Inflammatory macrophage (primary cell): ENCODE measurements around the gene STK38L.
A peak's percentile ranks its signal among the peaks of the same experiment; 100 is the strongest.
"Not testable (repeated sequence)": the region's sequence is repeated elsewhere in the genome, so short reads cannot be mapped to it uniquely, and the experiment has no call there.

ENCODE experiments used
- DNase-seq, 2 donors: peaks; one replicate each; pipeline ENCODE4 v3.0.0-alpha.2; 2020 to 2022

Gene STK38L

DNA sequence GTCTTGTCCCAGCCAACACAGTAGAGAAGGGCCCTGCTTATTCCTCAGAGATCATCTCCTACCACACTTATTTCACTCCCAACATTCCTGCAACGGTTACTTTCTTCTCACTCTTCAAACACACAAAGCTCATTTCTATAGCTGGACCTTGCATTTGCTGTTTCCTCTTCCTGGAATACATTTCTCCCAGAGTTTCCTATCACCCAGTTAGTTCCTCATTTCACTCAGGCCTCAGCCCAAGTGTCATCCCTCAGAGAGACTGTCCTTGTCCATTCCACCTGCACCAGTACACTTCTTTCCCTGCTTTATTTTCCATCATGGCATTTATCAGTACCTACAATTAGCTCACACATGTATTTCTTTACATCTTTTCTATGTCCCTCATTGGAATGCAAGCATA lies 14.7 kb upstream of the STK38L start:
- DNase-seq: peak; percentile 42 to 55

DNA sequence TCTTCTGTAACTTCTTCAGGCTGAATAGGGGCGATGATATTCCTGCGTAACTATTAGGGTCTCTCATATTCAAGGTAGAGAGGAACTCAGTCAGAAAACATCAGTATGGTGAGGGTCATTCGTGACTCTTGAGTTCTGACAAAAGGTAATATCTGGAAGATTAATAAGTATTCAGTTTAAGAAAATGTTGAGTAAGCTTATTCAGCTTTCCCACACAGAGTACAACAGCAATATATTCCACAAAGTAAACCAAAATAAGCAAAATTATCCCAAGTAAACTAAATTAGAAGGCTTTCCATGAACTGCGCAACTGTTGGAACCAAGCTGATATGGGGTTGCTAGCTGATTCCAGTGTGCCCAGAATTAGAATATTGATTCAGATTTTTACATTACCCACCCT lies 12.7 kb upstream of the STK38L start:
- DNase-seq: not testable (repeated sequence)

DNA sequence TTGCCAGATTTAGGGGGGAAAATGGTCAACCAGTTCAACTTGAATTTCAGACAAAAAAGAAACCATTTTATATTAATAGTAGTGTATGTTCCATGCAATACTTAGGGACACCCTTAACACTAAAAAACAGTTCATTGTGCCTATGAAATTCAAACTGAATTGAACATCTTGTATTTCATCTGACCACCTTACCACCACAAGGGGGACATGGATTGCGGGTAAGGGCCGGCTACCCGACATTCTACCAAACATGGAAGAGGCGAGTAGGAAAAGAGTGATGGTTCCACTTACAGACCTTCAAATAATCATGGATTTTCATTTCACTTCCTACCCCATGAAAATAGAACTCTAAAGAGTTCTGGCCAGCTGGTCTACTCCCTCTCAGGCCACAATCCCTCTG lies 10.3 kb upstream of the STK38L start:
- DNase-seq: no peak

GRCh38 chr12:27236498-27236897 lies 7.6 kb upstream of the STK38L start:
- peak; percentile 93 for DNase-seq

- DNase-seq: peak; percentile 85 to 91
These were observed 6.0 kb upstream of the STK38L start for GRCh38 chr12:27237790-27238771.

- DNase-seq: no peak
These were observed 1.1 kb upstream of the STK38L start for GRCh38 chr12:27243006-27243405.

GRCh38 chr12:27244689-27245488 lies 803 bp downstream of the STK38L start:
- peak; percentile 29 to 49 for DNase-seq

DNA sequence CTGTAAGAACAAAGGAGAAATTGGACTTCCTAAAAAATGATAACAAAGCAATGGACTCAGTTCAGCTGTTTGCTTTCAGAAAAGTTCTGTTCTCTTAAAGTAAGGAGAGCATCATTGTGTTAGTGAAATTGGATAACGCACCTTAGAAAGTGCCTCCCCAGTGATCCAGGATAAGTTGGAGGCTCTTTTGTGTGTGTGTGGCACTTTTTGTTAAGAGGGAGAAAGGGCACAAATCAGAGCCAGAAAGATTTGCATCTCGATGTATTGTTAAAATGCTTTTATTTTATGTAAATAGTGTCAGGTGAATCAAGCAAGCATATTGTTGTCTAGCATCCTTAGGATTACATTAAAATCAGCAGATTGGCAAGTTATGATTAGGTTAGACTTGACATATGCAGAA lies 2.1 kb downstream of the STK38L start:
- no peak for DNase-seq

DNA sequence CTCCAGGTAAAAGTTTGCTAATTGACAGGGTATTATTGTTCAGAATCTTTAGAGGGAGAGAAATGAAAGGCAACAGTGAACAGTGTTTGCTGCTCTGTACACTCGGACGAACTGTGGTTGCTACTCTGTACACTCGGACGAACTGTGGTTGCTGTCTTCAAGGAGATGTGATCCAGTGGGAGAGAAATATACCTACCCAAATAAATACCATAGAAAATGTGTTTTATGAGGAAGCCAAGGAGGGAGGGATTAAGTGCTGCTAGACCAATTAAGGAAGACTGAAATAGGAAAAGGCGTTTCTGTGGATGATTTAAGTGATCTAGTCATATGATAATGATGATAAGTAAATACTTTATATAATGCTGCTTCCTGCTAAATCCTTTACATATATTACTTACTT lies 2.7 kb downstream of the STK38L start:
- no peak for DNase-seq

DNA sequence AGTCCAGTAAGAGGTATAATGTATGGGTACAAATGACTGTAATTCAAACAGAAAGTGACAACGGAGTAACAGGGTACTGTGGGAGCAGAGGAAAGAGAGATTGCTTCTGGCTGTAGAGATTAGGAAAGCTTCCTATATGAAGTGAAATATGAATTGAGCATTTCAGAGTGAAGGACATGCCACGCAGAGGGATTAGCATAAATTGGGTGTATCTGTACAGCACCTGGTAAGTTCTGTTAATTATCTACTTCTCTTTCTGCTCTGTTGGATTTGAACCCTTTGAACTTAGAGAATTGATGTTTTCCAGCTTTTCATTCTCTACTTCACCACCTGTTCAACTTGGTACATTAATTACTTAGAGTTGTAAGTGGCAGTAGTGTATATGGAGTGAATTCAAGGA lies 8.8 kb downstream of the STK38L start:
- DNase-seq: no peak

DNA sequence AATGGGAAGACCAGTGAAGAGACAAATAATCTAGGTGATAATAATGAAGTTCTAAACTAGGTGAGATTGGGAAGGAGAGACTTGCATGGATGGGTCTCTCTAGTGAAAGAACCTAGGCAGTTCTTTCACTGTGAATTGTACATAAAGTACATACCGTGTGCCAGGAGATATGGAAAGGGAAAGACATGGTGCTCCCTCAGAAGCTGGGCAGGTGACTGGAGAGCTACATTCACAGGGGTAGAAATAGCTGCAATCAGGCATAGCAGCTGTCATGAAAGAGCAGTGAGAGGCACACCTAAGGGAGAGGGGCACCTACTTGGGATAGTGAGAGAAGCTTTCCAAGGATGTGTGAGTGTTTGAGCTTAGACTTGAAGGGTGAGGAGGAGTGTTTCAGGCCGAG lies 9.3 kb downstream of the STK38L start:
- no peak for DNase-seq

DNA sequence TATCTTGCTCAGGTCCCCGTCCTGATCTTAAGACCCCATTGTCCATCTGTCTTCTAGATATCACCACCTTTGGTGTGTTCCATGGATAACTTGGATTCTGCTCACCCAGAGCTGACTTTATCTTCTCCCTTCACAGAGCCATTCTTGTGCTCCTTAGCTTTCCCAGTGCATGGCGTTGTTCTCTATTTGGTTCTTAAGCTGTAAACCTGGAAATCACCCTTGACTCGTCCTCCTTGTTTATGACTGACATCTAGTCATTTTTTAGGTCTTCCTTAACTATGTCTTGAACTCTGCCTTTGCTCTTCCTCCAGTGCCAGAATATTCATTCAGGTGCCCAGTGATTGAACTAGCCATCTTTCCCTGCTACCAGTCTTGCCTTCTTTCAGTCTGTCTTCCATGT lies 11.7 kb downstream of the STK38L start:
- no peak for DNase-seq

DNA sequence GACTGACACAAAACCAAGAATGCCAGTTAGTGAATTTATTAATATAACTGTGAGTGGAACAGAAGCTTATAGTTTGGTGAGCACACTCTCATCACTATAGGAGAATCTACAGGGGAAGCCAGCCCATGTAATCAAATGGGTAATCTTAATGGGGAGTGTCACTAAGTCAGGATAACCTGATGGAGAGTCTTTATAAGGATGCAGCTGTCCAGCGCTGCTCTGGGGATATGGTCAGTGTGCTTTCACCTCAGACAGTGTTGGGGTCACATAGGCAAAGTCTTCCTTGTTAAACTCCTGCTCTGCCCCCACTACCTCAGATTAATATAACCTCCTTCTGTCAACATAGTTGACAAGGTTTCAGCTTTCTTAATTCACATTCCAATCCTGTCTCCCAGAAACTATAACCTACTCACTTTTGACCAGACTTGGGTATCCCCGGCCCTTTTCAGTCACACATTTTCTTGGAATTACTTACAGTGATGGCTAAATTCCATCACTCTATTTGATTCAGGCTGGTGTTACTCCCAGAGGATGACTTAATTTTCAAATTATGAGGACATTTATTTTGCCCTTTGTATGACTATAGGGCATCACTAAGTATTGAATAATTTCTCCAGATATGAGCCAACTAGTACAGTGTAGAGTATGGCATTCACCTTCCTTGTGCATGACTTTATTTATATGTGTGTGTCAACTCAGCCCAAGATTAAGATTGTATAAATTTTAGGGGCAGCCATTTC lies 13.2 kb downstream of the STK38L start:
- DNase-seq: no peak

DNA sequence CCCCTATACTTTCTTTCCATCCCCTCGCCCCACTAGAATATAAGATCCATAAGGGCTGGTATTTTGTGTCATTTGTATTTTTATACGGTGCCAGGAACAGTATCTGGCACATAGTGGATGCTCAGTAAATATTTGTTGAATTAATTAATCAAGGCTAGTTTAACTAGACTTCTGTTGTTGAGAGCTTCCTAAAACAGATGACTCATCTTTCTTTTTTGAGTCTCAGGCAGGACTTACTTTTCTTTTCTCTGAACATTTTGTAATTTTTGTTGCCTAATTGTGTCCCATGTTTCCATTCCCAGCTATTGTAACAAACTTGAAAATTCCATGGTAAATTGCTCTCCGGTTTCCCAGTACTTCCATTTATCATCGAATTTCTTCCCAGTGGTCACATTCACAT lies 16.7 kb downstream of the STK38L start:
- no peak for DNase-seq

- no peak for DNase-seq
These were observed 17.8 kb downstream of the STK38L start for GRCh38 chr12:27261866-27262265.

DNA sequence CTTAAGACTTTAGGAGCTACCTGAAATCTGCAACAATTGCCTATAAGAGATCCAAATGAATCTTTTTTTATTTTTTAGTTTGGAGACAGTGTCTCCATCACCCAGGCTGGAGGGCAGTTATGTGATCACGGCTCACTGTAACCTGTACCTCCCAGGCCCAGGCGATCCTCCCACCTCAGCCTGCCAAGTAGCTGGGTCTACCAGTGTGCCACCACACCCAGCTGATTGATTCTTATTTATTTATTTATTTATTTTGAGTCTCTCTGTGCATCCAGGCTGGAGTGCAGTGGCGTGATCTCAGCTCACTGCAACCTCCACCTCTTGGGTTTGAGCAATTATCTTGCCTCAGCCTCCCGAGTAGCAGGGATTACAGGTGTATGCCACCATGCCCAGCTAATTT lies 26.1 kb downstream of the STK38L start:
- no peak for DNase-seq

DNA sequence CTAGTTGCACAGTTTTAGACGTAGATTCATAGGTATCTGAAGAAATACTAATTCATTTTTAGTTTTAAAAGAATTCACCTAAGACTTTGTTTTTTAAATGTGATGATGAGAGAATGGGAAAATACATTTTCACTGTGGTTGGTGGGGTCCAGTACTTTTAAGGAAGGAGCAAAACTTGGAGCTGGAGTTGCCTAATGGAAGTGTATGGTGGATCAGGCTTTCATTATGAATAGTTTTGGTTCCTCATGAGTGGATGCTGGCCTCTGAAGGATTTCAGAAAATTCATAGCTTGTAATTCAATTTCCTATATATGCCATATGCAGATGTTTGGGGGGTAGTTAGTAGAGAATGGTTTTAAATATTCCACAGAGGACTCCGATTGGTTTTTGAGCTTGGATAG lies 27.1 kb downstream of the STK38L start:
- DNase-seq: peak; percentile 11 to 25

GRCh38 chr12:27272373-27273028 lies 28.4 kb downstream of the STK38L start:
- no peak for DNase-seq

GRCh38 chr12:27273114-27273513 lies 29.0 kb downstream of the STK38L start:
- no peak for DNase-seq

GRCh38 chr12:27274706-27275105 lies 30.6 kb downstream of the STK38L start:
- DNase-seq: no peak

GRCh38 chr12:27276275-27276674 lies 32.2 kb downstream of the STK38L start:
- DNase-seq: no peak

GRCh38 chr12:27277846-27278260 lies 33.8 kb downstream of the STK38L start:
- DNase-seq: no peak
